ENCODE data around the gene PLAAT4.
A peak's percentile ranks its signal among the peaks of the same experiment; 100 is the strongest.
"Not testable (repeated sequence)": the region's sequence is repeated elsewhere in the genome, so short reads cannot be mapped to it uniquely, and the experiment has no call there.

The PLAAT4 gene

DNA sequence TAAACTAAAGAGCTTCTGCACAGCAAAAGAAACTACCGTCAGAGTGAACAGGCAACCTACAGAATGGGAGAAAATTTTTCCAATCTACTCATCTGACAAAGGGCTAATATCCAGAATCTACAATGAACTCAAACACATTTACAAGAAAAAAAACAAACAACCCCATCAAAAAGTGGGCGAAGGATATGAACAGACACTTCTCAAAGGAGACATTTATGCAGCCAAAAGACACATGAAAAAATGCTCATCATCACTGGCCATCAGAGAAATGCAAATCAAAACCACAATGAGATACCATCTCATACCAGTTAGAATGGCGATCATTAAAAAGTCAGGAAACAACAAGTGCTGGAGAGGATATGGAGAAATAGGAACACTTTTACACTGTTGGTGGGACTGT, 42.3 kb downstream of the PLAAT4 start:
- not testable (repeated sequence) for H3K27ac ChIP-seq (ENCODE audit: low read depth, low read length); H3K23ac ChIP-seq (ENCODE audit: low read length); H3K36me3 ChIP-seq (ENCODE audit: control insufficient read depth, insufficient read depth, low read length); H2BK5ac ChIP-seq (ENCODE audit: low read length); H3K79me2 ChIP-seq (ENCODE audit: control insufficient read depth, insufficient read depth, low read length); H3K4me2 ChIP-seq (ENCODE audit: low read length); DNase-seq; H3K56ac ChIP-seq (ENCODE audit: low read length); H2BK120ac ChIP-seq (ENCODE audit: low read depth, low read length); H3K27me3 ChIP-seq (ENCODE audit: insufficient read depth, low read length, poor library complexity); H3K4ac ChIP-seq (ENCODE audit: low read depth, low read length); H3K4me3 ChIP-seq (ENCODE audit: low read length); H2BK15ac ChIP-seq (replicated peaks; ENCODE audit: low read depth); H4K8ac ChIP-seq (ENCODE audit: low read depth, low read length); H3K9ac ChIP-seq (ENCODE audit: low read length); H3K18ac ChIP-seq (ENCODE audit: low read length); H2AK5ac ChIP-seq (ENCODE audit: low read length); H3K4me1 ChIP-seq (ENCODE audit: control insufficient read depth, low read depth, low read length); H4K5ac ChIP-seq (ENCODE audit: low read length); H3K79me1 ChIP-seq (ENCODE audit: low read length)
- no CpG with 5 or more reads among the region's 3 CpGs for WGBS (ENCODE audit: extremely low coverage, insufficient coverage, low lambda C conversion rate)

GRCh38 chr11:63581224-63581623, 44.6 kb downstream of the PLAAT4 start:
- not testable (repeated sequence) for H2AK5ac ChIP-seq (ENCODE audit: low read length); H3K4me2 ChIP-seq (ENCODE audit: low read length); H4K5ac ChIP-seq (ENCODE audit: low read length); H3K9ac ChIP-seq (ENCODE audit: low read length); H3K27me3 ChIP-seq (ENCODE audit: insufficient read depth, low read length, poor library complexity); H4K8ac ChIP-seq (ENCODE audit: low read depth, low read length); H3K4ac ChIP-seq (ENCODE audit: low read depth, low read length); H3K23ac ChIP-seq (ENCODE audit: low read length); H3K18ac ChIP-seq (ENCODE audit: low read length); H2BK120ac ChIP-seq (ENCODE audit: low read depth, low read length); H3K36me3 ChIP-seq (ENCODE audit: control insufficient read depth, insufficient read depth, low read length); H3K27ac ChIP-seq (ENCODE audit: low read depth, low read length); H3K79me2 ChIP-seq (ENCODE audit: control insufficient read depth, insufficient read depth, low read length); H2BK5ac ChIP-seq (ENCODE audit: low read length); H3K56ac ChIP-seq (ENCODE audit: low read length); H2BK15ac ChIP-seq (replicated peaks; ENCODE audit: low read depth); H3K79me1 ChIP-seq (ENCODE audit: low read length); H3K4me3 ChIP-seq (ENCODE audit: low read length); H3K4me1 ChIP-seq (ENCODE audit: control insufficient read depth, low read depth, low read length)
- DNase-seq = peak; percentile 38
- WGBS (ENCODE audit: extremely low coverage, insufficient coverage, low lambda C conversion rate) = no CpG with 5 or more reads among the region's 7 CpGs

DNA sequence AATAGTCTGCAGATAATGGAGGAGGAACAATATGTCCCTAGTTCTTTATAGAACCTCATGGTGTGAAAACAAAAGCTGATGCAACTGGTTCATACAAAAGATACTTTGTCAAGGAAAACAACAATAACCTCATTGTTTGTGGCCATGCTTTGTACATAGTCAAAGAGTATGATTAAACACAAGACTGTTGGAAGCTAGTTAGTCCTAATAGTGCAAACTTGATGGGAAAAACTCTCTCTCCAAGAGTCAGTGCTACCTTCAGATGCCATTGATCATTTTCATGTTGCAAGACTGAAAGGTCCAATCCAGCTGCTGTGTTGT, 46.7 kb downstream of the PLAAT4 start:
- no peak overlapping the region for H3K4me2 ChIP-seq (ENCODE audit: low read length)
- H3K79me1 ChIP-seq (ENCODE audit: low read length) = no peaks in the 10 kb centered on the region
- no peak overlapping the region for H2BK120ac ChIP-seq (ENCODE audit: low read depth, low read length)
- H3K56ac ChIP-seq (ENCODE audit: low read length) = no peak overlapping the region
- no peaks in the 10 kb centered on the region for H3K27me3 ChIP-seq (ENCODE audit: insufficient read depth, low read length, poor library complexity)
- H3K36me3 ChIP-seq (ENCODE audit: control insufficient read depth, insufficient read depth, low read length) = no peaks in the 10 kb centered on the region
- DNase-seq = no peak
- no peaks in the 10 kb centered on the region for H3K4me1 ChIP-seq (ENCODE audit: control insufficient read depth, low read depth, low read length)
- H3K79me2 ChIP-seq (ENCODE audit: control insufficient read depth, insufficient read depth, low read length) = no peaks in the 10 kb centered on the region
- H3K4ac ChIP-seq (ENCODE audit: low read depth, low read length) = no peak overlapping the region
- H3K9ac ChIP-seq (ENCODE audit: low read length) = no peak overlapping the region
- H2BK5ac ChIP-seq (ENCODE audit: low read length) = no peak overlapping the region
- no peak overlapping the region for H4K8ac ChIP-seq (ENCODE audit: low read depth, low read length)
- no peak overlapping the region for H3K4me3 ChIP-seq (ENCODE audit: low read length)
- no peak overlapping the region for H3K23ac ChIP-seq (ENCODE audit: low read length)
- H4K5ac ChIP-seq (ENCODE audit: low read length) = no peak overlapping the region
- H3K18ac ChIP-seq (ENCODE audit: low read length) = no peak overlapping the region
- H2AK5ac ChIP-seq (ENCODE audit: low read length) = no peak overlapping the region
- H3K27ac ChIP-seq (ENCODE audit: low read depth, low read length) = no peak overlapping the region
- H2BK15ac ChIP-seq (replicated peaks; ENCODE audit: low read depth) = no peak overlapping the region

DNA sequence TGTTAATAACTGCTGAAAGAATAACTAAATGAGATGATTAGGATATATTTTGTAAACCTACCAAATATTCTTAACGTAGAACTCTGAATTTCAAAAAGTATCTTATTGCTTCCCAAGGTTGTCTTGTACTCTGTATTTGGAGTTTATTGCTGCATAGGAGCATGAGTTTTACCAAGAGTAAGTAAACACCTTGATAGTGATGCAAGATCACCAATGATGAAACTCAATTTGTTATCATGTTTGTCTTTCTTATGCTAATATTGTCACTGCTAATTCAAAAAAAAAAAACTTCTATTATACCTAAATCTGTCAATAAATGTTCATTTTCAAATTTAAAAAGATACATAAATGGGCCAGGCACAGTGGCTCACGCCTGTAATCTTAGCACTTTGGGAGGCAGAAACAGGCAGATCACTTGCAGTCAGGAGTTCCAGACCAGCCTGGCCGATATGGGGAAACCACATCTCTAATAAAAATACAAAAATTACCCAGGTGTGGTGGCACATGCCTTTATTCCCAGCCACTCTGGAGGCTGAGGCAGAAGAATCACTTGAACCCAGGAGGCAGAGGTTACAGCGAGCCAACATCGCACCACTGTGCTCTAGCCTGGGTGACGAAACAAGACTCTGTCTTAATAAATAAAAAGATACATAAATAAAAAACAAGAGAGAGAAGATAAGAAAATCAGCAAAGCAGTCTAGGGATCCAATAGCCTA, 50.0 kb downstream of the PLAAT4 start:
- no peaks in the 10 kb centered on the region for H3K36me3 ChIP-seq (ENCODE audit: control insufficient read depth, insufficient read depth, low read length)
- no peaks in the 10 kb centered on the region for H3K79me1 ChIP-seq (ENCODE audit: low read length)
- H3K18ac ChIP-seq (ENCODE audit: low read length) = no peak overlapping the region
- H3K4me1 ChIP-seq (ENCODE audit: control insufficient read depth, low read depth, low read length) = no peaks in the 10 kb centered on the region
- no peak overlapping the region for H3K23ac ChIP-seq (ENCODE audit: low read length)
- no peak overlapping the region for H4K8ac ChIP-seq (ENCODE audit: low read depth, low read length)
- H4K5ac ChIP-seq (ENCODE audit: low read length) = no peak overlapping the region
- no peak overlapping the region for H2BK15ac ChIP-seq (replicated peaks; ENCODE audit: low read depth)
- H3K27me3 ChIP-seq (ENCODE audit: insufficient read depth, low read length, poor library complexity) = no peaks in the 10 kb centered on the region
- WGBS (ENCODE audit: extremely low coverage, insufficient coverage, low lambda C conversion rate) = no CpG with 5 or more reads among the region's 6 CpGs
- H3K27ac ChIP-seq (ENCODE audit: low read depth, low read length) = no peak overlapping the region
- no peak overlapping the region for H3K56ac ChIP-seq (ENCODE audit: low read length)
- H3K4ac ChIP-seq (ENCODE audit: low read depth, low read length) = no peak overlapping the region
- H2BK5ac ChIP-seq (ENCODE audit: low read length) = no peak overlapping the region
- no peak overlapping the region for H3K4me2 ChIP-seq (ENCODE audit: low read length)
- no peaks in the 10 kb centered on the region for H3K79me2 ChIP-seq (ENCODE audit: control insufficient read depth, insufficient read depth, low read length)
- H3K9ac ChIP-seq (ENCODE audit: low read length) = no peak overlapping the region
- no peak for DNase-seq
- no peak overlapping the region for H2BK120ac ChIP-seq (ENCODE audit: low read depth, low read length)
- no peak overlapping the region for H3K4me3 ChIP-seq (ENCODE audit: low read length)
- no peak overlapping the region for H2AK5ac ChIP-seq (ENCODE audit: low read length)

- Histone ChIP-seq H4K8ac (ENCODE audit: low read depth, low read length) (no peak overlapping the region), H3K36me3 (ENCODE audit: control insufficient read depth, insufficient read depth, low read length) (no peaks in the 10 kb centered on the region)
These were observed 52.4 kb downstream of the PLAAT4 start for GRCh38 chr11:63589000-63589399.

DNA sequence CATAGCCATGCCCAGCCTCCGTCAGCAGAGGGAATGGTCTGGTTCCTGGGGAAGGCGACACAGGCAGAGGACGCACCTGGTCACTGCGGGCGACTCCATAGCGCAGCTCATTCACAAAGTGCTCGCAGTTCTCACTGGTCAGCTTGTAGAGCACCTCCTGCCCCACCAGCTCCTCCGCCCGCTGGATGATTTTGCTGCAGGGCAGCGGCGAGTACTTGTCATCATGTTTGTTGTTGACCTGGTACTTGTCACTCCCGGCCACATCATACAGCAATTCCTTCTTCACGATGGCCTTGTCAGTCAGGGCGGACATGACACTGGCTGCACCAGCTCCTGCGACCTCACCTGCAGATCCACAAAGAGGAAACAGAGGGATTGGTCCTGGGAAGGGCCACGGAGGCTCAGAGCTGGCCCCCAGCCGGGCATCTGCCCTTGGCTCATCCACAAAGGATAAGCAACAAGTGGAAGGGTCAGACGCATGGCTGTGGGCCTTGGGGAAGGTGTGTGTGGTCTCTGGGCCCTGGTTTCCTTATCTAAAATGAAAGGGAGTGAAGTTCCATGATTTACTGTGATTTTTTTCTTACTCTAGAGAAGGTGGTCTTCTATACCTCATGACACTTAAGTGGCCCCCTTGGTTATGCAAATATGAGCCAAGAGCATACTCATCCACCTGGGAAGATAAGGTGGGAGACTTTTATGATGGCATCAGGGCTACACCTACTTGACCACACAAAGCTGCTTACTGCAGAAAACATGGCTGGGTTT, 53.6 kb downstream of the PLAAT4 start:
- no peak overlapping the region for H2BK5ac ChIP-seq (ENCODE audit: low read length)
- H3K56ac ChIP-seq (ENCODE audit: low read length) = no peak overlapping the region
- no peak overlapping the region for H3K18ac ChIP-seq (ENCODE audit: low read length)
- no peak overlapping the region for H4K8ac ChIP-seq (ENCODE audit: low read depth, low read length)
- no peak overlapping the region for H4K5ac ChIP-seq (ENCODE audit: low read length)
- no peak overlapping the region for H3K4ac ChIP-seq (ENCODE audit: low read depth, low read length)
- no peak overlapping the region for H3K4me3 ChIP-seq (ENCODE audit: low read length)
- no peaks in the 10 kb centered on the region for H3K36me3 ChIP-seq (ENCODE audit: control insufficient read depth, insufficient read depth, low read length)
- no peaks in the 10 kb centered on the region for H3K4me1 ChIP-seq (ENCODE audit: control insufficient read depth, low read depth, low read length)
- no peaks in the 10 kb centered on the region for H3K27me3 ChIP-seq (ENCODE audit: insufficient read depth, low read length, poor library complexity)
- H3K23ac ChIP-seq (ENCODE audit: low read length) = no peak overlapping the region
- no peak overlapping the region for H3K9ac ChIP-seq (ENCODE audit: low read length)
- no peaks in the 10 kb centered on the region for H3K79me1 ChIP-seq (ENCODE audit: low read length)
- no peak for DNase-seq
- H3K79me2 ChIP-seq (ENCODE audit: control insufficient read depth, insufficient read depth, low read length) = no peaks in the 10 kb centered on the region
- H2AK5ac ChIP-seq (ENCODE audit: low read length) = no peak overlapping the region
- H2BK120ac ChIP-seq (ENCODE audit: low read depth, low read length) = no peak overlapping the region
- no CpG with 5 or more reads among the region's 18 CpGs for WGBS (ENCODE audit: extremely low coverage, insufficient coverage, low lambda C conversion rate)
- H3K27ac ChIP-seq (ENCODE audit: low read depth, low read length) = no peak overlapping the region
- H3K4me2 ChIP-seq (ENCODE audit: low read length) = no peak overlapping the region
- no peak overlapping the region for H2BK15ac ChIP-seq (replicated peaks; ENCODE audit: low read depth)

More at GRCh38 chr11:63589000-63589399, 52.4 kb downstream of the PLAAT4 start:
- Histone ChIP-seq H4K5ac (ENCODE audit: low read length) (no peak overlapping the region), H3K56ac (ENCODE audit: low read length) (no peak overlapping the region), H2BK15ac (replicated peaks; ENCODE audit: low read depth) (no peak overlapping the region), H2BK120ac (ENCODE audit: low read depth, low read length) (no peak overlapping the region), H3K23ac (ENCODE audit: low read length) (no peak overlapping the region), H3K9ac (ENCODE audit: low read length) (no peak overlapping the region), H3K4me1 (ENCODE audit: control insufficient read depth, low read depth, low read length) (no peaks in the 10 kb centered on the region), H3K79me2 (ENCODE audit: control insufficient read depth, insufficient read depth, low read length) (no peaks in the 10 kb centered on the region), H2BK5ac (ENCODE audit: low read length) (no peak overlapping the region), H3K18ac (ENCODE audit: low read length) (no peak overlapping the region), H3K27ac (ENCODE audit: low read depth, low read length) (no peak overlapping the region), H3K4ac (ENCODE audit: low read depth, low read length) (no peak overlapping the region), H3K27me3 (ENCODE audit: insufficient read depth, low read length, poor library complexity) (no peaks in the 10 kb centered on the region), H3K4me2 (ENCODE audit: low read length) (no peak overlapping the region), H3K79me1 (ENCODE audit: low read length) (no peaks in the 10 kb centered on the region), H3K4me3 (ENCODE audit: low read length) (no peak overlapping the region), H2AK5ac (ENCODE audit: low read length) (no peak overlapping the region)
- no peak for DNase-seq
- WGBS (ENCODE audit: extremely low coverage, insufficient coverage, low lambda C conversion rate) = no CpG with 5 or more reads among the region's 3 CpGs
